IMR-90 (cell line): ENCODE measurements around the gene CES1. TPM values are rescaled to one million over a fixed set of nuclear protein-coding genes. Genes with fewer than 3 reads are reported as not detected.
"Not testable (repeated sequence)": the region's sequence is repeated elsewhere in the genome, so short reads cannot be mapped to it uniquely, and the experiment has no call there.

ENCODE experiments used
- ATAC-seq: fragments of 200-7000 bp; cut with Tn5 transposase; 2 replicates; pipeline ENCODE4 v1.9.1; 2020; ENCODE audit warnings: low read depth, mild to moderate bottlenecking, moderate library complexity
- BruUV-seq: library from RNA; stranded (reverse); fragments of 400-500 nt; replicated peaks from 2 replicates; lab custom pipeline; 2021; lab: Mats Ljungman, UMichigan
- CTCF ChIA-PET: fragments of 300-600 bp; formaldehyde crosslinking; extraction: SDS; loops from one replicate; lab custom pipeline; 2021; ENCODE audit warnings: antibody characterized with exemption; lab: Yijun Ruan, JAX
- POLR2A ChIA-PET: fragments of 300-600 bp; sonication (Branson Sonifier 250); formaldehyde crosslinking; loops from one replicate; lab custom pipeline; 2022; ENCODE audit warnings: antibody characterized with exemption; ENCODE audit not compliant: unreplicated experiment; lab: Charles Lee
- DNase-seq: peaks from one replicate; pipeline ENCODE4 v3.0.0; 2013
- H2AFZ ChIP-seq: replicated peaks from 2 replicates; pipeline ENCODE3; 2013; ENCODE audit warnings: low read length, mild to moderate bottlenecking; ENCODE audit not compliant: poor library complexity
- H2AK5ac ChIP-seq: 2 replicates; pipeline ENCODE4 v1.6.1; 2013; ENCODE audit warnings: low read depth, low read length, inconsistent platforms
- H2AK9ac ChIP-seq: replicated peaks from 2 replicates; pipeline ENCODE3; 2013; ENCODE audit warnings: mild to moderate bottlenecking, low read depth, low read length, moderate library complexity; ENCODE audit not compliant: poor library complexity
- H2BK120ac ChIP-seq: 2 replicates; pipeline ENCODE4 v1.6.1; 2013; ENCODE audit warnings: low read depth, low read length, inconsistent platforms
- H2BK15ac ChIP-seq: 3 replicates; pipeline ENCODE4 v1.6.1; 2013; ENCODE audit warnings: low read depth, low read length, inconsistent platforms
- H2BK20ac ChIP-seq: 2 replicates; pipeline ENCODE4 v1.6.1; 2013; ENCODE audit warnings: low read depth, mild to moderate bottlenecking, inconsistent platforms, low read length, moderate library complexity
- H2BK5ac ChIP-seq: 2 replicates; pipeline ENCODE4 v1.6.1; 2013; ENCODE audit warnings: mild to moderate bottlenecking, low read depth, low read length, inconsistent platforms; ENCODE audit not compliant: poor library complexity, severe bottlenecking
- H3K14ac ChIP-seq: replicated peaks from 2 replicates; pipeline ENCODE4 v1.6.1; 2013; ENCODE audit warnings: low read depth, low read length, inconsistent platforms
- H3K18ac ChIP-seq: 2 replicates; pipeline ENCODE4 v1.6.1; 2013; ENCODE audit warnings: low read depth, low read length, control low read depth
- H3K23ac ChIP-seq: 2 replicates; pipeline ENCODE4 v1.6.1; 2013; ENCODE audit warnings: low read depth, low read length, inconsistent platforms
- H3K27ac ChIP-seq: 2 replicates; pipeline ENCODE4 v1.5.1; 2013; ENCODE audit warnings: mild to moderate bottlenecking, control low read depth, low read length; ENCODE audit not compliant: insufficient read depth
- H3K27me3 ChIP-seq: 2 replicates; pipeline ENCODE4 v1.6.1; 2013; ENCODE audit warnings: low read length; ENCODE audit not compliant: control insufficient read depth, insufficient read depth
- H3K36me3 ChIP-seq: 2 replicates; pipeline ENCODE4 v1.6.1; 2013; ENCODE audit warnings: low read length, mixed read lengths; ENCODE audit not compliant: control insufficient read depth, insufficient read depth
- H3K4ac ChIP-seq: 2 replicates; pipeline ENCODE4 v1.6.1; 2013; ENCODE audit warnings: low read depth, low read length, inconsistent platforms
- H3K4me1 ChIP-seq: 2 replicates; pipeline ENCODE4 v1.6.1; 2013; ENCODE audit warnings: low read length, mixed read lengths; ENCODE audit not compliant: control insufficient read depth, insufficient read depth
- H3K4me2 ChIP-seq: 2 replicates; pipeline ENCODE4 v1.6.1; 2013; ENCODE audit warnings: low read depth, mild to moderate bottlenecking, control low read depth, low read length, moderate library complexity
- H3K4me3 ChIP-seq: 2 replicates; pipeline ENCODE4 v1.5.1; 2013; ENCODE audit warnings: low read depth, mild to moderate bottlenecking, control low read depth, low read length, moderate library complexity; ENCODE audit not compliant: insufficient read depth
- H3K56ac ChIP-seq: 2 replicates; pipeline ENCODE4 v1.6.1; 2013; ENCODE audit warnings: low read length, inconsistent platforms; ENCODE audit not compliant: insufficient read depth; ENCODE audit errors: extremely low read depth
- H3K79me1 ChIP-seq, 2 experiments: 2 replicates each; pipeline ENCODE4 v1.6.1; 2013; ENCODE audit warnings: low read length in 2 of 2, inconsistent platforms in 1 of 2, low read depth in 1 of 2
- H3K9ac ChIP-seq: 2 replicates; pipeline ENCODE4 v1.6.1; 2013; ENCODE audit warnings: low read depth, low read length, control low read depth
- H3K9me1 ChIP-seq: 2 replicates; pipeline ENCODE4 v1.6.1; 2013; ENCODE audit warnings: low read length, inconsistent platforms; ENCODE audit not compliant: insufficient read depth
- H3K9me3 ChIP-seq: 2 replicates; pipeline ENCODE4 v1.6.1; 2013; ENCODE audit warnings: low read length; ENCODE audit not compliant: control insufficient read depth, insufficient read depth
- H4K20me1 ChIP-seq: 2 replicates; pipeline ENCODE4 v1.6.1; 2013; ENCODE audit warnings: low read length, inconsistent platforms; ENCODE audit not compliant: insufficient read depth
- H4K5ac ChIP-seq: 2 replicates; pipeline ENCODE4 v1.6.1; 2013; ENCODE audit warnings: mild to moderate bottlenecking, low read depth, low read length, control low read depth
- H4K8ac ChIP-seq, 2 experiments: 2 replicates each; pipeline ENCODE4 v1.6.1; 2013; ENCODE audit warnings: low read depth in 2 of 2, low read length in 2 of 2, control low read depth in 1 of 2, inconsistent platforms in 1 of 2
- H4K91ac ChIP-seq: 2 replicates; pipeline ENCODE4 v1.6.1; 2013; ENCODE audit warnings: low read depth, low read length, inconsistent platforms; ENCODE audit not compliant: insufficient read depth
- CHD1 ChIP-seq: IDR thresholded peaks from 2 replicates; pipeline ENCODE4 v1.6.1; 2012; ENCODE audit warnings: low read depth, low read length, improper control_type of control experiment
- NFE2L2 ChIP-seq: fragments of 150-350 bp; IDR thresholded peaks from 2 replicates; pipeline ENCODE4 v1.6.1; 2016; ENCODE audit warnings: low read depth, mild to moderate bottlenecking, low read length
- RAD21 ChIP-seq: IDR thresholded peaks from 2 replicates; pipeline ENCODE4 v1.6.1; 2012; ENCODE audit warnings: low read length, improper control_type of control experiment
- WGBS, 2 experiments: methylation state at CpG; one replicate each; pipeline versions ENCODE4 v1.1.5 to v1.1.7; 2013; ENCODE audit warnings: missing lambda C conversion rate in 2 of 2; ENCODE audit not compliant: insufficient read length in 1 of 2; ENCODE audit errors: extremely low coverage in 2 of 2; 5-methylcytosine and 5-hydroxymethylcytosine counted together
- dilution Hi-C: fragments of 300-500 bp; cut with HindIII; formaldehyde crosslinking; loops from one replicate; pipeline ENCODE4 v1.14.3; 2018; ENCODE audit warnings: low sequenced_read_pairs; ENCODE audit not compliant: unreplicated experiment
- in situ Hi-C: fragments of 300-500 bp; cut with MboI; formaldehyde crosslinking; loops from 3 replicates; pipeline ENCODE4 v1.14.3; 2019; ENCODE audit warnings: low sequenced_read_pairs, inconsistent platforms, mixed read lengths
- intact Hi-C: fragments of 100-400 bp; cut with micrococcal nuclease; formaldehyde crosslinking; loops from 2 replicates; pipeline ENCODE4 v1.10.0; 2022
- polyA plus RNA-seq, 3 experiments: library from polyadenylated mRNA; depleted of rRNA; stranded (reverse); fragments of >200 nt; gene quantifications; 2 replicates each; pipeline ENCODE4 v1.2.3, GENCODE V29; 2012; ENCODE audit warnings: low replicate concordance in 1 of 3
- total RNA-seq: library from RNA; depleted of rRNA; stranded (reverse); fragments of >200 nt; gene quantifications from 2 replicates; pipeline ENCODE4 v1.2.3, GENCODE V29; 2012
- TF ChIP-seq, protein P1 (sequence below): conservative IDR thresholded peaks from 2 replicates; pipeline ENCODE4 v1.5.1; 2012; ENCODE audit warnings: mild to moderate bottlenecking, low read depth, low read length, improper control_type of control experiment

Gene CES1
- total and polyA plus RNA-seq, 2 of the 4 experiments (the other 2 are of a cell fraction): 0.03 TPM; not detected in 1

DNA sequence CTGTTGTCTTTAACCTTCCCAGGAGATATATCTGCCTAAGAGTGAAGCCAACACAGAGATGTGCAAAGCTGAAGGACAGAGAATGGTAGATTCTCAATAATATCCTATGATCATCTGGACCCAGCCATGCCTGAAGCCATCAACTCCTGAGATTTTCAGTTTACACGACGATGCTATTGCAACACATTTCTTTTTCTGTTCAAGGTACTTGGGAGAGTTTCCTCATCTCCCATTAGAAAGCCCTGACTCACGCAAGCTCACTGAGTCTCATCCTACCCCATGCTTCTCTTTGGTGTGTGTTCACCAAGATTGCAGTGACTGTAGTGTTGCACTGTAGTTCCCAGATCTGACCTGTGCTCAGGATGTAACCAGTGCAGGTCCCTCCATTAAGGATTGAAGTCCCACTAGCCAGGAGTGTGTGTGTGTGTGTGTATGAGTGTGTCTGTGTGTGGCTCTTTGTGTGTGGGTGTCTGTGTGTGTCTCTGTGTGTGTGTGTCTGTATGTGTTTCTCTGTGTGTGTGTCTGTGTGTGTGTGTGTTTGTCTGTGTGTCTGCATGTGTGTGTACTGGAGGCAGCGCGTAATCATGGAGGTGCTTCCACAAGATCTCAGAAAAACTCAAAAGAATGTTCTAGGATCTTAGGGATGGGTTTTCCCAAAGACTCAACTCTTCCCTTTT, 15.5 kb downstream of the CES1 start:
- Histone ChIP-seq H3K18ac (no peak overlapping the region), H2BK120ac (no peak overlapping the region), H3K14ac (no peak overlapping the region), H3K9me1 (no peaks in the 10 kb centered on the region), H2BK15ac (no peak overlapping the region), H4K8ac (no peak overlapping the region), H2AFZ (no peak overlapping the region), H3K4ac (no peak overlapping the region), H3K36me3 (no peaks in the 10 kb centered on the region), H4K91ac (no peak overlapping the region), H2AK9ac (peak overlapping the region; percentile 42), H3K9ac (no peak overlapping the region), H2AK5ac (no peak overlapping the region), H3K23ac (no peak overlapping the region), H3K9me3 (no peaks in the 10 kb centered on the region), H3K27me3 (no peaks in the 10 kb centered on the region), H3K79me1 (no peaks in the 10 kb centered on the region), H3K56ac (no peak overlapping the region), H2BK20ac (no peak overlapping the region), H2BK5ac (peak overlapping the region; percentile 54), H4K5ac (no peak overlapping the region), H3K4me1 (no peaks in the 10 kb centered on the region), H3K4me2 (no peak overlapping the region), H3K4me3 (no peak overlapping the region), H4K20me1 (no peaks in the 10 kb centered on the region), H3K27ac (no peak overlapping the region)
- ChIA-PET POLR2A (no interaction called here), CTCF (no interaction called here)
- no TSS peak for BruUV-seq
- DNase-seq (no peak), ATAC-seq (no peak)
- no peak for TF ChIP-seq CHD1
- TF ChIP-seq, protein P1, sequence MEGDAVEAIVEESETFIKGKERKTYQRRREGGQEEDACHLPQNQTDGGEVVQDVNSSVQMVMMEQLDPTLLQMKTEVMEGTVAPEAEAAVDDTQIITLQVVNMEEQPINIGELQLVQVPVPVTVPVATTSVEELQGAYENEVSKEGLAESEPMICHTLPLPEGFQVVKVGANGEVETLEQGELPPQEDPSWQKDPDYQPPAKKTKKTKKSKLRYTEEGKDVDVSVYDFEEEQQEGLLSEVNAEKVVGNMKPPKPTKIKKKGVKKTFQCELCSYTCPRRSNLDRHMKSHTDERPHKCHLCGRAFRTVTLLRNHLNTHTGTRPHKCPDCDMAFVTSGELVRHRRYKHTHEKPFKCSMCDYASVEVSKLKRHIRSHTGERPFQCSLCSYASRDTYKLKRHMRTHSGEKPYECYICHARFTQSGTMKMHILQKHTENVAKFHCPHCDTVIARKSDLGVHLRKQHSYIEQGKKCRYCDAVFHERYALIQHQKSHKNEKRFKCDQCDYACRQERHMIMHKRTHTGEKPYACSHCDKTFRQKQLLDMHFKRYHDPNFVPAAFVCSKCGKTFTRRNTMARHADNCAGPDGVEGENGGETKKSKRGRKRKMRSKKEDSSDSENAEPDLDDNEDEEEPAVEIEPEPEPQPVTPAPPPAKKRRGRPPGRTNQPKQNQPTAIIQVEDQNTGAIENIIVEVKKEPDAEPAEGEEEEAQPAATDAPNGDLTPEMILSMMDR: no peak
- no peak for TF ChIP-seq RAD21
- no peak for TF ChIP-seq NFE2L2
- WGBS, 2 experiments: no CpG with 5 or more reads among the region's 5 CpGs
- intact Hi-C loops (no loop called here), dilution Hi-C loops (no loop called here), in situ Hi-C loops (no loop called here)

DNA sequence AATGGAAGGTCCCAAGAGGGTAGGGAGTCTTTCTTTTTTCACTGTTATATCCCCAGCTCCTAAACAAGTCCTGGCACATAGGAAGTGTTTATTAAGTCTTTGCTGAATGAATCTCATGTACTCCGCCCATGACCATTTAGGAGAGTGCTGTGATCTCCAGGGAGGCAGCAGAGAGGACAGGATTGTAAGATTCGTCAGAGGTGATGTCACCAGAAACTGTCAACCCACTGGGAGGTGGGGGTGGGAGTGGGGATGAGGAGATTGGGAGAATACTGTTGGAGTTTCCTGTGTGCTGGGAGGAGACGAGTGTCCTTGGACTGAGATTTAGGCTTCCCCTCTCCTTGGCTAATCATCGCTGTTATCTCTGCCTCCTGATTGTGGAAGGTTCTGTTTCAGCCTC, 16.7 kb downstream of the CES1 start:
- ATAC-seq, H3K4me1 ChIP-seq, H2BK5ac ChIP-seq, H3K4ac ChIP-seq, H4K20me1 ChIP-seq, H4K8ac ChIP-seq, in situ Hi-C loops, H4K91ac ChIP-seq, H3K9me1 ChIP-seq, H3K79me1 ChIP-seq, H3K4me3 ChIP-seq, H3K14ac ChIP-seq, H2BK20ac ChIP-seq, H3K36me3 ChIP-seq, H3K27me3 ChIP-seq, H3K27ac ChIP-seq, H3K18ac ChIP-seq, H3K56ac ChIP-seq, POLR2A ChIA-PET, H3K4me2 ChIP-seq, BruUV-seq, H2BK15ac ChIP-seq, DNase-seq, H3K9ac ChIP-seq, CTCF ChIA-PET, H3K23ac ChIP-seq, intact Hi-C loops, H2AK9ac ChIP-seq, H2AK5ac ChIP-seq, H2AFZ ChIP-seq, H2BK120ac ChIP-seq, H3K9me3 ChIP-seq, H4K5ac ChIP-seq, dilution Hi-C loops: not testable (repeated sequence)
- 64% methylated on average over 2 of the region's 4 CpGs; no CpG with 5 or more reads in 1 of the 2 experiments for WGBS, 2 experiments
